Heart left ventricle (tissue), 16 donors: ENCODE data around the gene CDKL2. TPM values are rescaled to one million over a fixed set of nuclear protein-coding genes. Genes with fewer than 3 reads are reported as not detected.

ENCODE experiments used
- ATAC-seq, 4 donors: fragments of 200-7000 bp; cut with Tn5 transposase; one replicate each; pipeline ENCODE4 v1.9.1; 2020 to 2022; ENCODE audit warnings: moderate library complexity in 4 of 4, mild to moderate bottlenecking in 3 of 4, moderate number of reproducible peaks in 1 of 4
- DNase-seq, 5 donors: peaks; one replicate each; pipeline ENCODE4 v3.0.0-alpha.2; 2020
- H3K27ac ChIP-seq, 12 donors: fragments of 200-600 bp; sonication (generic) in 4 of 12; one replicate each; pipeline versions ENCODE4 v1.5.0 to v1.8.0; 2016 to 2022; ENCODE audit warnings: mild to moderate bottlenecking in 2 of 12
- H3K27me3 ChIP-seq, 9 donors: fragments of 200-600 bp; sonication (generic) in 2 of 9; one replicate each; pipeline versions ENCODE4 v1.5.1 to v1.8.0; 2016 to 2022; ENCODE audit warnings: mild to moderate bottlenecking in 3 of 9
- H3K36me3 ChIP-seq, 9 donors: fragments of 200-600 bp; sonication (generic) in 2 of 9; one replicate each; pipeline versions ENCODE4 v1.5.0 to v1.8.0; 2018 to 2022; ENCODE audit warnings: mild to moderate bottlenecking in 2 of 9
- H3K4me1 ChIP-seq, 12 donors: fragments of 200-600 bp; sonication (generic) in 4 of 12; one replicate each; pipeline versions ENCODE4 v1.5.0 to v1.8.0; 2016 to 2022; ENCODE audit warnings: mild to moderate bottlenecking in 3 of 12
- H3K4me3 ChIP-seq, 12 donors: fragments of 200-600 bp; sonication (generic) in 4 of 12; one replicate each; pipeline versions ENCODE4 v1.5.0 to v1.8.0; 2017 to 2022; ENCODE audit warnings: mild to moderate bottlenecking in 9 of 12, moderate library complexity in 4 of 12
- H3K9me3 ChIP-seq, 12 donors: fragments of 200-600 bp; sonication (generic) in 4 of 12; one replicate each; pipeline versions ENCODE4 v1.5.0 to v1.8.0; 2016 to 2022; ENCODE audit warnings: mild to moderate bottlenecking in 1 of 12
- POLR2A ChIP-seq, 2 donors: fragments of 450-650 bp; IDR thresholded peaks; one replicate each; pipeline ENCODE4 v1.6.1; 2017; ENCODE audit warnings: antibody characterized with exemption in 2 of 2, mild to moderate bottlenecking in 2 of 2, moderate library complexity in 2 of 2
- WGBS, 4 donors: extraction: QIAGEN DNeasy Blood & Tissue Kit in 2 of 4; methylation state at CpG; one replicate each; pipeline versions ENCODE4 v1.1.5 to v1.1.7; 2013 to 2018; 5-methylcytosine and 5-hydroxymethylcytosine counted together
- intact Hi-C, 10 donors: fragments of 100-400 bp; cut with DNase I; formaldehyde crosslinking; loops; one replicate each; pipeline versions ENCODE4 v1.11.1 to v1.14.2; 2022
- polyA plus RNA-seq, 2 donors: library from polyadenylated mRNA; stranded (reverse); fragments of 200-250 nt; gene quantifications; one replicate each; pipeline ENCODE4 v1.2.3, GENCODE V29; 2013
- total RNA-seq, 9 donors: library from RNA; depleted of rRNA in 2 of 9; stranded (reverse); fragments of >200 nt in 2 of 9; fragmentation: NEBNext Ultra II Directional in 3 of 9; extraction: Animal tissue kit (Norgen Biotek cat#: 25700) in 3 of 9; gene quantifications; one replicate each; pipeline versions ENCODE4 v1.1.0 to v1.2.4, GENCODE V29; 2016 to 2023
- TF ChIP-seq, protein P1 (sequence below), 12 donors: fragments of 200-600 bp; sonication (generic) in 4 of 12; IDR thresholded peaks; one replicate each; pipeline versions ENCODE4 v1.5.0 to v1.8.0; 2018 to 2022; ENCODE audit warnings: antibody characterized with exemption in 12 of 12, mild to moderate bottlenecking in 5 of 12
- donor health status: ischemic (EF 13 %, LVEDD 7.1; RV severe dilation, severe dysfunction).
- donor health status: healthy with polysubstance abuse.
- donor health status: DM: no; HTN: yes; CAD: no.
- donor health status: DM: no; HTN: no; CAD: no.
- donor health status: ischemic (EF 25% LVEDD 6.9; RV normal size, moderate dysfunction).
- donor health status: ischemic (EF 25% LVEDD 5.7; RV mildly dilated, moderate dysfunction).
- donor health status: healthy.
- donor health status: DM: yes; HTN: yes; CAD: no.
- donor health status: ischemic (EF 35%, LVEDD 5.7; RV mildly dilated, moderate dysfunction).
- donor health status: nonischemic (EF 11% LVEDD 7.7; RV severe dilation, severe dysfunction).
- donor health status: DM: yes; HTN: yes; CAD: no.
- donor health status: PGD.
- donor health status: ischemic (EF 29% LVEDD 5.4; RV normal size, mild dysfunction).
- donor health status: nonischemic (EF 23%, LVEDD 6.1; RV moderate dilation, normal function).

The CDKL2 gene
- total and polyA plus RNA-seq, 11 donors, result 0.04 to 1.1 (median 0.68) TPM; not detected in 5

DNA sequence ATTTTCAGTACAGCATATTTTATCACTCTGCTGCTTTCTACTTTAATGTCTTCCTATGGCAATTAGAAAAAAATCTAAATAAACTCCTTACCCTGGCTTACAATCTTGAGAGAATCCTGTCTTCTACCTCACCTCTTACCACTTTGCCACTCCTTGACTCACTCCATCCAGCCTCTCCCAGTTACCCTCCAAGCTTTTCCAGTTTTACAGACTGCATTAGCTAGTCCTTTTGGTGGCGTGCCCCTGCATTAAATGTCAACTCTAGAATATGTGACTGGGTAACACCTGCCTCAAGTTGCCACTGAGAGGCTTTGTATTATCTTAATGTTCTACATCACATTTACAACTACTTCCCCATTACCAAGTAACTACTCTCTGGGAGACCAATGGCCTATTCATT lies 7.5 kb upstream of the CDKL2 start:
- Histone ChIP-seq H3K27ac (no peak overlapping the region), H3K4me1 (no peaks in the 10 kb centered on the region), H3K9me3 (no peaks in the 10 kb centered on the region), H3K36me3 (peaks cover 0 to 14% (median 0%) of the 10 kb centered on the region in 9 donors), H3K4me3 (no peak overlapping the region), H3K27me3 (no peaks in the 10 kb centered on the region)
- TF ChIP-seq POLR2A (IDR thresholded peaks at IDR 0.05), result no peak
- TF ChIP-seq, protein P1, sequence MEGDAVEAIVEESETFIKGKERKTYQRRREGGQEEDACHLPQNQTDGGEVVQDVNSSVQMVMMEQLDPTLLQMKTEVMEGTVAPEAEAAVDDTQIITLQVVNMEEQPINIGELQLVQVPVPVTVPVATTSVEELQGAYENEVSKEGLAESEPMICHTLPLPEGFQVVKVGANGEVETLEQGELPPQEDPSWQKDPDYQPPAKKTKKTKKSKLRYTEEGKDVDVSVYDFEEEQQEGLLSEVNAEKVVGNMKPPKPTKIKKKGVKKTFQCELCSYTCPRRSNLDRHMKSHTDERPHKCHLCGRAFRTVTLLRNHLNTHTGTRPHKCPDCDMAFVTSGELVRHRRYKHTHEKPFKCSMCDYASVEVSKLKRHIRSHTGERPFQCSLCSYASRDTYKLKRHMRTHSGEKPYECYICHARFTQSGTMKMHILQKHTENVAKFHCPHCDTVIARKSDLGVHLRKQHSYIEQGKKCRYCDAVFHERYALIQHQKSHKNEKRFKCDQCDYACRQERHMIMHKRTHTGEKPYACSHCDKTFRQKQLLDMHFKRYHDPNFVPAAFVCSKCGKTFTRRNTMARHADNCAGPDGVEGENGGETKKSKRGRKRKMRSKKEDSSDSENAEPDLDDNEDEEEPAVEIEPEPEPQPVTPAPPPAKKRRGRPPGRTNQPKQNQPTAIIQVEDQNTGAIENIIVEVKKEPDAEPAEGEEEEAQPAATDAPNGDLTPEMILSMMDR (IDR thresholded peaks at IDR 0.05), result no peak
- no peak for DNase-seq
- no peak for ATAC-seq
- 93 to 98% (median 96%) methylated on average over 1 of the region's 1 CpG for WGBS, 4 donors
- intact Hi-C loops, result no loop called here

DNA sequence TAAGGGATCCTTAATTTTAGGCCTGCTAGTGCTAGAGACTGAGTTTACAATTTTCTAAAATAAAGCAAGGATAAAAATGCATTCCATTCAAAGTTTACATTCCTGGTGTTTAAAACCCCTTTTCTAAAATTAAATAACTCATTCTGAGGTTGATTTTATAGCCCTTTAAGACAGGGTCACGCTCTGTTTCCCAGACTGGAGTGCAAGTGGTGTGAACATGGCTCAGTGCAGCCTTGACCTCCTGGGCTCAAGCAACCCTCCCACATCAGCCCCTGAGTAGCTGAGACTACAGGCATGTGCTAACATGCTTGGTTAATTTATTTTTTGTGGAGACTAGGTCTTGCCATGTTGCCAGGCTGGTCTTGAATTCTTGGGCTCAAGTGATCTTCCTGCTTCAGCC lies 6.8 kb upstream of the CDKL2 start:
- H3K9me3 ChIP-seq, result no peaks in the 10 kb centered on the region
- H3K36me3 ChIP-seq, result peaks cover 0 to 7% (median 0%) of the 10 kb centered on the region in 9 donors
- 91 to 100% (median 94%) methylated on average over 1 of the region's 1 CpG for WGBS, 4 donors

DNA sequence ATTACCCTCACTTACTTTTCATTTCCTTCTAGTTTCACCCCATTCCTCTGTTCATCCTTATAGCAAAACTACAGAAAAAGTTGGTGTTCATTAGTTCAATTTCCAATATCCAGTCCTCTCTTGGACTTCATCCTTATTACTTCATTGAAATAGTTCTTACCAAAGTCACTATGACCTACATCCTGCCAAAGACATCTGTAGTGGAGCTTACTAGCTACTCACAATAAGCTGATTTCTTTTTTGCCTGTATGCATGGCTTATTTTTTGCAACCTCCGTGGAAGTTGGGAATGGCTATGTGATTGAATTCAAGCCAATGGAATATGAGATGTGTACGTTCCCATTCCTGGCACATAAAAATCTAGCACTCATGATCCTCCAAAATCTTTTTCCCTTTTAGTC lies 4.6 kb upstream of the CDKL2 start:
- H3K27me3 ChIP-seq, result no peaks in the 10 kb centered on the region
- no peak overlapping the region for H3K27ac ChIP-seq
- no peaks in the 10 kb centered on the region for H3K36me3 ChIP-seq
- H3K4me1 ChIP-seq, result peaks cover 0 to 10% (median 1%) of the 10 kb centered on the region in 12 donors
- no peak for ATAC-seq
- intact Hi-C loops, result no loop called here
- 78 to 80% (median 78%) methylated on average over 2 of the region's 2 CpGs for WGBS, 4 donors
- TF ChIP-seq POLR2A (IDR thresholded peaks at IDR 0.05), result no peak
- TF ChIP-seq, protein P1 (IDR thresholded peaks at IDR 0.05), result no peak
- DNase-seq, result no peak
- H3K9me3 ChIP-seq, result no peaks in the 10 kb centered on the region
- no peak overlapping the region for H3K4me3 ChIP-seq

More for the DNA sequence above, 6.8 kb upstream of the CDKL2 start:
- DNase-seq, result no peak
- Histone ChIP-seq H3K27me3 (no peaks in the 10 kb centered on the region), H3K4me3 (no peak overlapping the region), H3K27ac (no peak overlapping the region), H3K4me1 (no peaks in the 10 kb centered on the region)
- no peak for ATAC-seq
- TF ChIP-seq, protein P1 (IDR thresholded peaks at IDR 0.05), result no peak
- TF ChIP-seq POLR2A (IDR thresholded peaks at IDR 0.05), result no peak
- intact Hi-C loops, result no loop called here

DNA sequence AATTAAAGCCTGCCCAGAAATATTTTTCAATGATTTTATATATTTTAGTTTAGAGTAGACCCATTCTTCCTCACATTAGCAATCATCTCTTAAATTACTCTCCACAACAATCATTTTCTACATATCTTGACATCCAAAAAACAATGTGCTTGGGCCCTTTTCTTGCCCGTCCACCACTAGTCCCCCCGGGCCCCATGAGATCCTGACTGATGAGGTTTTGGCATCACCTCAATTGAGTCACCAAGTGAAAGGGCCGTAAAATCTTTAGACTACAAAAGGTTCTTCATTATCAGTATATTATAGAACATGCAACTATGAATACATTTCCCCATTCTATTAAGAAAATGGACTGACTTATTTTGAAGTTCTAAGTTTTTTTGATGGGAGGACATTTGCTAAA lies 4.0 kb upstream of the CDKL2 start:
- Histone ChIP-seq H3K27ac (no peak overlapping the region), H3K9me3 (no peaks in the 10 kb centered on the region), H3K27me3 (peaks cover 0 to 1% (median 0%) of the 10 kb centered on the region in 9 donors), H3K4me3 (no peak overlapping the region), H3K36me3 (no peaks in the 10 kb centered on the region), H3K4me1 (peaks cover 0 to 11% (median 1%) of the 10 kb centered on the region in 12 donors)
- ATAC-seq (no peak), DNase-seq (no peak)
- intact Hi-C loops, result no loop called here
- WGBS, 4 donors, result 81 to 89% (median 88%) methylated on average over 3 of the region's 3 CpGs
- TF ChIP-seq, protein P1 (IDR thresholded peaks at IDR 0.05), result no peak
- no peak for TF ChIP-seq POLR2A (IDR thresholded peaks at IDR 0.05)
